Gastrocnemius medialis (tissue), 4 donors: ENCODE results near the gene ZNF488. TPM values are rescaled to one million over a fixed set of nuclear protein-coding genes. Genes with fewer than 3 reads are reported as not detected.

ENCODE experiments used
- ATAC-seq, 2 donors: fragments of 150-250 bp; one replicate each; pipeline ENCODE4 v1.9.1; 2016
- DNase-seq, 2 donors: peaks; one replicate each; pipeline ENCODE4 v3.0.0-alpha.2; 2019
- H3K27ac ChIP-seq, 4 donors: fragments of 200-600 bp; sonication (generic); 1 replicate in 1 of 4; 2 replicates in 3 of 4; pipeline ENCODE4 v1.5.1; 2016 to 2018; ENCODE audit warnings: mild to moderate bottlenecking in 2 of 4, moderate library complexity in 1 of 4
- H3K27me3 ChIP-seq, 3 donors: fragments of 200-600 bp; sonication (generic) in 2 of 3; 1 replicate in 1 of 3; 2 replicates in 2 of 3; pipeline versions ENCODE4 v1.5.1 to v1.6.0; 2016 to 2019; ENCODE audit warnings: mild to moderate bottlenecking in 1 of 3, moderate library complexity in 1 of 3
- H3K36me3 ChIP-seq, 2 donors: fragments of 200-600 bp; sonication (generic) in 1 of 2; one replicate each; pipeline ENCODE4 v1.5.1; 2017 to 2018
- H3K4me1 ChIP-seq, 2 donors: fragments of 200-600 bp; sonication (generic) in 1 of 2; one replicate each; pipeline ENCODE4 v1.5.1; 2016 to 2017; ENCODE audit warnings: mild to moderate bottlenecking in 2 of 2
- H3K4me3 ChIP-seq, 4 donors: fragments of 200-600 bp; sonication (generic) in 3 of 4; 1 replicate in 1 of 4; 2 replicates in 3 of 4; pipeline ENCODE4 v1.5.1; 2016 to 2019; ENCODE audit warnings: mild to moderate bottlenecking in 2 of 4
- H3K9me3 ChIP-seq, 3 donors: fragments of 200-600 bp; sonication (generic) in 2 of 3; 1 replicate in 1 of 3; 2 replicates in 2 of 3; pipeline ENCODE4 v1.5.1; 2016 to 2019
- CTCF ChIP-seq, 5 experiments: fragments of 450-650 bp in 3 of 5; fragments of 200-600 bp in 2 of 5; sonication (generic) in 2 of 5; IDR thresholded peaks in 4 of 5; conservative IDR thresholded peaks in 1 of 5; 1 replicate in 4 of 5; 2 replicates in 1 of 5; pipeline ENCODE4 v1.5.1; 2016 to 2019; ENCODE audit warnings: antibody characterized with exemption in 5 of 5, mild to moderate bottlenecking in 3 of 5, moderate library complexity in 3 of 5
- POLR2A ChIP-seq, 2 donors: fragments of 450-650 bp; IDR thresholded peaks; one replicate each; pipeline ENCODE4 v1.6.1; 2017; ENCODE audit warnings: antibody characterized with exemption in 2 of 2, mild to moderate bottlenecking in 2 of 2, moderate library complexity in 2 of 2
- in situ Hi-C, 4 donors: fragments of 200-750 bp; cut with MboI; loops; one replicate each; pipeline versions ENCODE4 v1.15.0 to v1.8.0; 2017; ENCODE audit warnings: low sequenced_read_pairs in 4 of 4
- intact Hi-C: fragments of 100-400 bp; cut with DNase I; formaldehyde crosslinking; loops from one replicate; pipeline ENCODE4 v1.15.1; 2023; ENCODE audit warnings: low total_unique reads
- total RNA-seq, 4 donors: library from RNA; depleted of rRNA; stranded (reverse); fragments of >200 nt; gene quantifications; one replicate each; pipeline versions ENCODE4 v1.1.0 to v1.2.3, GENCODE V29; 2016

Gene ZNF488
- total RNA-seq, 4 donors from 2014 or later, result not detected

GRCh38 chr10:47325303-47326291, 58.5 kb downstream of the ZNF488 start:
- no peak overlapping the region for H3K4me3 ChIP-seq
- no peak for DNase-seq
- no peaks in the 10 kb centered on the region for H3K4me1 ChIP-seq
- no peak overlapping the region for H3K27ac ChIP-seq
- no peaks in the 10 kb centered on the region for H3K27me3 ChIP-seq
- intact Hi-C loops (no loop called here), in situ Hi-C loops (no loop called here)
- TF ChIP-seq POLR2A (IDR thresholded peaks at IDR 0.05) (no peak), CTCF (IDR thresholded peaks at IDR 0.05 in 4 of 5, conservative IDR thresholded peaks at IDR 0.05 in 1 of 5) (no peak)
- no peaks in the 10 kb centered on the region for H3K9me3 ChIP-seq
- no peaks in the 10 kb centered on the region for H3K36me3 ChIP-seq
- ATAC-seq, result no peak

- no peak for TF ChIP-seq CTCF (IDR thresholded peaks at IDR 0.05 in 4 of 5, conservative IDR thresholded peaks at IDR 0.05 in 1 of 5)
- no peak for TF ChIP-seq POLR2A (IDR thresholded peaks at IDR 0.05)
- Histone ChIP-seq H3K9me3 (no peaks in the 10 kb centered on the region), H3K27me3 (no peaks in the 10 kb centered on the region), H3K4me3 (no peak overlapping the region), H3K27ac (no peak overlapping the region), H3K4me1 (no peaks in the 10 kb centered on the region), H3K36me3 (no peaks in the 10 kb centered on the region)
- ATAC-seq, result no peak
- no peak for DNase-seq
- intact Hi-C loops, result no loop called here
- in situ Hi-C loops, result no loop called here
Observed at GRCh38 chr10:47323636-47324296, 60.3 kb downstream of the ZNF488 start.

- H3K36me3 ChIP-seq, result no peaks in the 10 kb centered on the region
- no peaks in the 10 kb centered on the region for H3K27me3 ChIP-seq
- in situ Hi-C loops (no loop called here), intact Hi-C loops (no loop called here)
- ATAC-seq (no peak), DNase-seq (no peak)
- TF ChIP-seq POLR2A (IDR thresholded peaks at IDR 0.05), result no peak
- TF ChIP-seq CTCF (IDR thresholded peaks at IDR 0.05 in 4 of 5, conservative IDR thresholded peaks at IDR 0.05 in 1 of 5), result no peak
- no peaks in the 10 kb centered on the region for H3K4me1 ChIP-seq
- no peaks in the 10 kb centered on the region for H3K9me3 ChIP-seq
- no peak overlapping the region for H3K4me3 ChIP-seq
- H3K27ac ChIP-seq, result no peak overlapping the region
Observed at GRCh38 chr10:47323087-47323486, 61.0 kb downstream of the ZNF488 start.

GRCh38 chr10:47322300-47323061, 61.6 kb downstream of the ZNF488 start, which contains the start of gene GDF2:
TSS of gene GDF2 (plus strand) at chr10:47322454. CDS start at chr10:47322669, 215 bp downstream.
- in situ Hi-C loops, result no loop called here
- no peaks in the 10 kb centered on the region for H3K27me3 ChIP-seq
- no peaks in the 10 kb centered on the region for H3K36me3 ChIP-seq
- intact Hi-C loops, result no loop called here
- TF ChIP-seq POLR2A (IDR thresholded peaks at IDR 0.05), result no peak
- no peak for TF ChIP-seq CTCF (IDR thresholded peaks at IDR 0.05 in 4 of 5, conservative IDR thresholded peaks at IDR 0.05 in 1 of 5)
- ATAC-seq (no peak), DNase-seq (no peak)
- no peak within 1 kb of the TSS for H3K27ac ChIP-seq
- H3K9me3 ChIP-seq, result no peaks in the 10 kb centered on the region
- no peak within 1 kb of the TSS for H3K4me3 ChIP-seq
- H3K4me1 ChIP-seq, result no peaks in the 10 kb centered on the region
